Ectodermal cell (in vitro differentiated cells): ENCODE data around the gene CTIF.

Experiments
- H3K27ac ChIP-seq: 2 replicates; pipeline ENCODE4 v1.7.0; 2013; ENCODE audit warnings: mild to moderate bottlenecking, low read depth, low read length; ENCODE audit not compliant: insufficient read depth, poor library complexity, severe bottlenecking
- H3K27me3 ChIP-seq: 2 replicates; pipeline ENCODE4 v1.7.0; 2013; ENCODE audit warnings: mild to moderate bottlenecking, low read length; ENCODE audit not compliant: insufficient read depth, control insufficient read depth, poor library complexity, severe bottlenecking
- H3K36me3 ChIP-seq: one replicate; pipeline ENCODE4 v1.7.0; 2013; ENCODE audit warnings: low read length; ENCODE audit not compliant: control insufficient read depth, insufficient read depth
- H3K4me1 ChIP-seq: one replicate; pipeline ENCODE4 v1.7.0; 2013; ENCODE audit warnings: low read length; ENCODE audit not compliant: control insufficient read depth, insufficient read depth
- H3K4me3 ChIP-seq: 2 replicates; pipeline ENCODE4 v1.7.0; 2013; ENCODE audit warnings: low read depth, low read length, control low read depth; ENCODE audit not compliant: insufficient read depth
- H3K9me3 ChIP-seq: 2 replicates; pipeline ENCODE4 v1.7.0; 2013; ENCODE audit warnings: mild to moderate bottlenecking, low read length, moderate library complexity; ENCODE audit not compliant: control insufficient read depth
- WGBS, 2 experiments: methylation state at CpG; one replicate each; pipeline ENCODE4 v1.1.7; 2013; ENCODE audit warnings: missing lambda C conversion rate in 2 of 2; 5-methylcytosine and 5-hydroxymethylcytosine counted together

CTIF gene

GRCh38 chr18:48563027-48563426, 24.2 kb downstream of the CTIF start:
- no peak overlapping the region for H3K27ac ChIP-seq
- no peak overlapping the region for H3K4me3 ChIP-seq
- no peaks in the 10 kb centered on the region for H3K36me3 ChIP-seq
- H3K27me3 ChIP-seq = no peaks in the 10 kb centered on the region
- no peaks in the 10 kb centered on the region for H3K9me3 ChIP-seq
- peaks cover 7% of the 10 kb centered on the region for H3K4me1 ChIP-seq
- WGBS, 2 experiments = 70 to 72% methylated on average over 2 of the region's 2 CpGs

DNA sequence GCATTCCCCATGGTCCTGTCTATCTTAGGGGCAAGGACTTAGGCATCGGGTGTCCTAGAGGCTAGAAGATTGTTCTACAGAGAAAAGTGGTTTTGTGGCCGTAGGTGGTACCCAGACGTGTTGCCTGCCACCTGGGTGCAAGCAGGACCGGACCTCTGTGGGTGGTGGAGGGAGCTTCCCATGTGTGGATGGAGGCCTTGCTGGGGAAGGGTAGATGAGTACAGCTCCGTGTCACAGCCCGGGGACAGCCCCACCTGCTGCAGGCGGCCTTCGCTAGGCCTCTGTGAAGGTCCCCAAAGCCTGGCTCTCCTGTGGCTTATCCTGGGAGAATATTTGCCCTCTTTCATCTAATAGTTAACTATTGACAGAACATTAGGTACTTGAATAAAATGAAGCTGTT, 25.3 kb downstream of the CTIF start:
- Histone ChIP-seq H3K27ac (no peak overlapping the region), H3K4me1 (peaks cover 7% of the 10 kb centered on the region), H3K9me3 (no peaks in the 10 kb centered on the region), H3K36me3 (no peaks in the 10 kb centered on the region), H3K27me3 (no peaks in the 10 kb centered on the region), H3K4me3 (no peak overlapping the region)
- WGBS, 2 experiments = 91 to 92% methylated on average over 8 of the region's 8 CpGs

- no peak overlapping the region for H3K4me3 ChIP-seq
- no peaks in the 10 kb centered on the region for H3K27me3 ChIP-seq
- 93% methylated on average over 10 of the region's 10 CpGs for WGBS, 2 experiments
- H3K4me1 ChIP-seq = peaks cover 14% of the 10 kb centered on the region
- no peak overlapping the region for H3K27ac ChIP-seq
- H3K36me3 ChIP-seq = no peaks in the 10 kb centered on the region
- no peaks in the 10 kb centered on the region for H3K9me3 ChIP-seq
Measured at GRCh38 chr18:48565105-48565504, 26.3 kb downstream of the CTIF start.

- H3K27ac ChIP-seq = no peak overlapping the region
- H3K36me3 ChIP-seq = no peaks in the 10 kb centered on the region
- H3K4me3 ChIP-seq = no peak overlapping the region
- no peaks in the 10 kb centered on the region for H3K9me3 ChIP-seq
- 94 to 96% methylated on average over 1 of the region's 1 CpG for WGBS, 2 experiments
- no peaks in the 10 kb centered on the region for H3K27me3 ChIP-seq
- H3K4me1 ChIP-seq = peaks cover 12% of the 10 kb centered on the region
Measured at GRCh38 chr18:48566589-48566988, 27.8 kb downstream of the CTIF start.

- Histone ChIP-seq H3K27me3 (no peaks in the 10 kb centered on the region), H3K27ac (no peak overlapping the region), H3K4me3 (no peak overlapping the region), H3K4me1 (peaks cover 9% of the 10 kb centered on the region), H3K9me3 (no peaks in the 10 kb centered on the region), H3K36me3 (no peaks in the 10 kb centered on the region)
- WGBS, 2 experiments = 96% methylated on average over 3 of the region's 3 CpGs
Measured at GRCh38 chr18:48567388-48567787, 28.6 kb downstream of the CTIF start.

DNA sequence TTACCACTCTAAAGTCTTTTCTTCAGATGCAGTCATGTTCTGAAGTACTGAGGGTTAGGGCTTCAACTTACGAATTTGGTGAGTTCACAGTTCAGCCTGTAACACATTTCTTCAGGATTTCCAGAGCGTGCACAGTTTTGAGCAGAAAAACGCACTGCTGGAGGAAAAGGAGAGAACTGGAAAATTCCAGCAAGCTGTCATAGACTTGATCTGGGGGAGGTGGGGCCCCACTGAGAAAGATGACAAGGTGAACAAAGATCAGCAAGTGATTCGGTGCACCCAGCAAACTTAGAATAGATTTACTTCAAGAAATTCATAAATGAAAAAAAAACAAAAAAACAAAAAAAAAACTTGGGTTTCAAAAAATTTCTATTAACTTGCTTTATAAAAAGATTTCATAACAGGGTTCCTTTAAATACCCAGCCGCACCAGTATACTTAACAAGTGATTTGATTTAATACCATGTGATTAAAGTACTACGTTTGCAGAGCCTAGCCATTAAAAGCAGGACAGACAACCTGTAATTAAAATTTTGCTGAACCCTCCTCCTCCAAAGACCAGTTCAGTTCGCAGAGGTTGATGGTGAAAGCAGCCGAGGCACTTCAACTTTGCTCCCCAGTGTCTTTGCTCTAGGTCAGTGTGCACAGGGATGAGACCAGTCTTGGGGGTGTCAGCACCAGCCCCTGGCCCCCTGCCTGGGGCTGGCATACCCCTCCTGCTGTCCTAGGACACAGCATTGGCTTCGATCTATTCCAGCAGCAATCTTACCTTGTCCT, 30.5 kb downstream of the CTIF start:
- no peaks in the 10 kb centered on the region for H3K9me3 ChIP-seq
- H3K27me3 ChIP-seq = no peaks in the 10 kb centered on the region
- H3K36me3 ChIP-seq = no peaks in the 10 kb centered on the region
- H3K27ac ChIP-seq = no peak overlapping the region
- WGBS, 2 experiments = 94 to 96% methylated on average over 8 of the region's 9 CpGs
- peaks cover 15% of the 10 kb centered on the region for H3K4me1 ChIP-seq
- H3K4me3 ChIP-seq = no peak overlapping the region

- Histone ChIP-seq H3K4me1 (peaks cover 18% of the 10 kb centered on the region), H3K27me3 (no peaks in the 10 kb centered on the region), H3K36me3 (no peaks in the 10 kb centered on the region), H3K4me3 (no peak overlapping the region), H3K9me3 (no peaks in the 10 kb centered on the region), H3K27ac (no peak overlapping the region)
- WGBS, 2 experiments = 80 to 81% methylated on average over 4 of the region's 4 CpGs
Measured at GRCh38 chr18:48569915-48570264, 31.1 kb downstream of the CTIF start.

GRCh38 chr18:48570313-48570712, 31.5 kb downstream of the CTIF start:
- Histone ChIP-seq H3K4me3 (no peak overlapping the region), H3K9me3 (no peaks in the 10 kb centered on the region), H3K4me1 (peaks cover 23% of the 10 kb centered on the region), H3K27me3 (no peaks in the 10 kb centered on the region), H3K27ac (no peak overlapping the region), H3K36me3 (no peaks in the 10 kb centered on the region)
- 89 to 95% methylated on average over 6 of the region's 6 CpGs for WGBS, 2 experiments

DNA sequence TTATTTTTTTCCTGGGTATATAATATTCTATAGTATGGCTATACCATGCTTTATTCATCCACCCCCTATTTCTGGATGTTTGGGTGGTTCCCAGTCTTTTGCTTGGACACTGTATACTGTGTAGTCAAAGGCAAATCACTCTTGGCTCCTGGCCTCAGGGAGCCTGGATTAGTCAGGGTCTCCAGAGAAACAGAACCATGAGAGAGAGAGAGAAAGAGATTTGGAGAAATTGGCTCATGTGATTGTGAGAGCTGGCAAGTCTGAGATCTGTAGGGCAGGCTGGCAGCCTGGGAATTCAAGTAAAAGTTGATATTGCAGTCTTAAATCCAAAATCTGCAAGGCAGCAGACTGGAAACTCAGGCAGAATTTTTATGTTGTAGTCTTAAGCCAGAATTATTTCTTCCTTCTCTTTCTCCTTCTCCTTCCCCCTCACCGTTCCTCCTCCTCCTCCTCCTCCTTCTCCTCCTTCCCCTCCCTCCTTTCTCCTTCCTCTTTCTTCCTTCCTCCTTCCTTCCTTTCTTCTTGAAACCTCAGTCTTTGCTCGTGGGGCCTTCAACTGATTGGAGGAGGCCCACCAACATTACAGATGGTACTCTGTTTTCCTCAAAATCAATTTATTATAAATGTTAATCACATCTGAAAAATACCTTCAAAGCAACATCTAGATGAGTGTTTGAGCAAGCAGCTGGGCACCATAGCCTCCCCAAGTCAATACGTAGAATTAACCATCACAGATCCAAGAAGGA, 33.0 kb downstream of the CTIF start:
- Histone ChIP-seq H3K4me1 (peaks cover 34% of the 10 kb centered on the region), H3K9me3 (no peaks in the 10 kb centered on the region), H3K4me3 (no peak overlapping the region), H3K27ac (no peak overlapping the region), H3K27me3 (no peaks in the 10 kb centered on the region), H3K36me3 (no peaks in the 10 kb centered on the region)
- WGBS, 2 experiments = 88 to 93% methylated on average over 3 of the region's 3 CpGs

DNA sequence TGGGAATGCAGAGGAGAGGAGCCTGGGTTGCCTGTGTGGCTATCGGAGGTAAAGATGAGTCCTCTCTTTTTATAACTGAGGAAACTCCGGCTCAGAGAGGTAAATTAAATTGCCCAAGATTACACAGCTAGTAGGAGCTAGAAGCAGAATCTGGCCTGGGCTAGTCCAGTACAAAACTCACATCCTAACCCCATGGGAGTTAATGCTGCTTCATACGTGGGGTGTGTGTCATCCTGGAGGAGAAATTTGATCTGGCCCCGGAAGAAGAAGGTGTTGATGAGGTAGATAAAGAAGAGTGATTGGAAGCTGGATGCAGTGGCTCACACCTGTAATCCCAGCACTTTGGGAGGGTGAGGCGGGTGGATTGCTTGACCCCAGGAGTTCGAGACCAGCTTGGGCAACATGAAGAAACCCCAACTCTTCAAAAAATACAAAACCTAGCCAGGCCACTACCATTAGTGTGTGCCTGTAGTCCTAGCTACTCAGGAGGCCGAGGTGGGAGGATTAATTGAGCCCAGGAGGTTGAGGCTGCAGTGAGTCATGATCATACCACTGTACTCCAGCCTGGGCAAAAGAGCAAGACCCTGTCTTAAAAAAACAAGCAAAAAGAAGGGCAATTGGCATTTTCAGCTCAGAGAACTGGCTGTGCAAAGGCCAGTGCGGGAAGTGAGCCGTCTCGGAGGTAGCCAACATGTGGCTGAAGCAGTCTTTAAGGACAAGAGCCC, 33.7 kb downstream of the CTIF start:
- no peaks in the 10 kb centered on the region for H3K9me3 ChIP-seq
- WGBS, 2 experiments = 83 to 86% methylated on average over 10 of the region's 10 CpGs
- no peaks in the 10 kb centered on the region for H3K27me3 ChIP-seq
- H3K4me3 ChIP-seq = no peak overlapping the region
- no peak overlapping the region for H3K27ac ChIP-seq
- H3K4me1 ChIP-seq = peaks cover 34% of the 10 kb centered on the region
- no peaks in the 10 kb centered on the region for H3K36me3 ChIP-seq
